ENCODE data around the gene GCFC2. TPM values are rescaled to one million over a fixed set of nuclear protein-coding genes. Genes with fewer than 3 reads are reported as not detected.
A peak's percentile ranks its signal among the peaks of the same experiment; 100 is the strongest.

Gene GCFC2
- total RNA-seq: 10 to 100 TPM; 23.7 to 40.5 (median 24.6) TPM
- 10 to 100 TPM; 15.8 to 16.9 TPM for polyA plus RNA-seq
- long read RNA-seq, donor 1, full-length matches to known transcripts: 12 of 26 reads
- long read RNA-seq, donor 1, partial matches to known transcripts: 10 of 26 reads
- long read RNA-seq, donor 1, other reads (novel, unspliced or antisense): 4 of 26 reads
- long read RNA-seq, donor 2, full-length matches to known transcripts: 9 of 9 reads
- long read RNA-seq, donor 2, partial matches to known transcripts: 0 of 9 reads
- long read RNA-seq, donor 2, other reads (novel, unspliced or antisense): 0 of 9 reads
- long read RNA-seq, donor 3, full-length matches to known transcripts: 15 of 23 reads
- long read RNA-seq, donor 3, partial matches to known transcripts: 2 of 23 reads
- long read RNA-seq, donor 3, other reads (novel, unspliced or antisense): 6 of 23 reads

- peak; percentile 86 to 92 (median 88) for DNase-seq
- 0 to 2% (median 1%) methylated on average over 29 to 66 of the region's 66 CpGs for WGBS, 3 donors
Measured at GRCh38 chr2:75710577-75711253, at the start of gene GCFC2. GCFC2 (minus strand) TSS chr2:75710915; CDS start chr2:75710855, 60 bp downstream.

GRCh38 chr2:75752828-75753227 is 42.1 kb upstream of the GCFC2 start:
- no peaks in the 10 kb centered on the region for H3K4me1 ChIP-seq (ENCODE audit: insufficient read depth)
- 16 to 26% (median 25%) methylated on average over 1 of the region's 1 CpG for WGBS, 3 donors
- DNase-seq: no peak
- H3K27me3 ChIP-seq: no peaks in the 10 kb centered on the region
- H3K36me3 ChIP-seq: no peaks in the 10 kb centered on the region
- H3K27ac ChIP-seq: no peak overlapping the region
- no peaks in the 10 kb centered on the region for H3K9me3 ChIP-seq
- TF ChIP-seq CTCF (IDR thresholded peaks at IDR 0.05): no peak
- TF ChIP-seq EP300 (IDR thresholded peaks at IDR 0.05): no peak
- no peak for TF ChIP-seq POLR2A (IDR thresholded peaks at IDR 0.05)
- H3K4me3 ChIP-seq: no peak overlapping the region
- intact Hi-C loops (cut with DNase I): no loop called here

More at GRCh38 chr2:75710577-75711253, at the start of gene GCFC2:
- peak within 1 kb of the TSS; percentile 44 to 85 for H3K27ac ChIP-seq
- no peaks in the 10 kb centered on the region for H3K27me3 ChIP-seq
- peaks cover 1% of the 10 kb centered on the region for H3K4me1 ChIP-seq (ENCODE audit: insufficient read depth)
- H3K4me3 ChIP-seq: peak within 1 kb of the TSS; percentile 68
- intact Hi-C loops (cut with DNase I): no loop called here
- no peaks in the 10 kb centered on the region for H3K36me3 ChIP-seq
- no peaks in the 10 kb centered on the region for H3K9me3 ChIP-seq
- TF ChIP-seq EP300 (IDR thresholded peaks at IDR 0.05) (no peak), CTCF (IDR thresholded peaks at IDR 0.05) (peak; percentile 29 to 55 (median 37))

GRCh38 chr2:75751824-75752468 is 41.2 kb upstream of the GCFC2 start:
- TF ChIP-seq CTCF (IDR thresholded peaks at IDR 0.05): no peak
- no peak for TF ChIP-seq EP300 (IDR thresholded peaks at IDR 0.05)
- TF ChIP-seq POLR2A (IDR thresholded peaks at IDR 0.05): no peak
- no peaks in the 10 kb centered on the region for H3K9me3 ChIP-seq
- H3K4me1 ChIP-seq (ENCODE audit: insufficient read depth): no peaks in the 10 kb centered on the region
- H3K27ac ChIP-seq: no peak overlapping the region
- no peaks in the 10 kb centered on the region for H3K36me3 ChIP-seq
- intact Hi-C loops (cut with DNase I): no loop called here
- DNase-seq: no peak
- WGBS, 3 donors: 69 to 76% (median 74%) methylated on average over 5 of the region's 5 CpGs
- no peak overlapping the region for H3K4me3 ChIP-seq
- no peaks in the 10 kb centered on the region for H3K27me3 ChIP-seq

GRCh38 chr2:75751360-75751759 is 40.6 kb upstream of the GCFC2 start:
- intact Hi-C loops (cut with DNase I): no loop called here
- H3K36me3 ChIP-seq: no peaks in the 10 kb centered on the region
- H3K9me3 ChIP-seq: no peaks in the 10 kb centered on the region
- no peaks in the 10 kb centered on the region for H3K4me1 ChIP-seq (ENCODE audit: insufficient read depth)
- no peak for DNase-seq
- H3K27me3 ChIP-seq: no peaks in the 10 kb centered on the region
- no peak overlapping the region for H3K27ac ChIP-seq
- 81 to 94% (median 81%) methylated on average over 4 of the region's 4 CpGs for WGBS, 3 donors
- TF ChIP-seq POLR2A (IDR thresholded peaks at IDR 0.05): no peak
- no peak for TF ChIP-seq CTCF (IDR thresholded peaks at IDR 0.05)
- TF ChIP-seq EP300 (IDR thresholded peaks at IDR 0.05): no peak
- no peak overlapping the region for H3K4me3 ChIP-seq
